ENCODE results near the gene EPN3.

Gene EPN3

GRCh38 chr17:50560185-50560824 is 27.8 kb downstream of the EPN3 start, which contains the start of gene CACNA1G:
CACNA1G (plus strand) TSS chr17:50560715; CDS start chr17:50561460, 745 bp downstream.
- no peak for TF ChIP-seq CTCF (conservative IDR thresholded peaks at IDR 0.05; ENCODE audit: low read depth)
- ChIA-PET POLR2A (ENCODE audit: low non-redundant PET) (no interaction called here), CTCF (interaction anchor here (0.6 to 1.1 kb wide), 5 partner anchors 9 to 159 kb away, joined by 3 to 4 read pairs (median 3); partner anchors contain the start of genes EPN3 and LUC7L3)
- H3K27ac ChIP-seq, result peak within 1 kb of the TSS; percentile 56
- DNase-seq (ENCODE audit: low spot score), result peak; percentile 97

- peak overlapping the region; percentile 56; the same call in 1 of the 2 replicates for H3K27ac ChIP-seq
- no peak for DNase-seq (ENCODE audit: low spot score)
- CTCF ChIA-PET, result interaction anchor here (0.6 to 1.1 kb wide), 4 partner anchors 29 to 133 kb away, joined by 3 to 4 read pairs (median 3); partner anchors contain the start of gene EPN3
- POLR2A ChIA-PET (ENCODE audit: low non-redundant PET), result no interaction called here
- TF ChIP-seq CTCF (conservative IDR thresholded peaks at IDR 0.05; ENCODE audit: low read depth), result no peak
Observed at GRCh38 chr17:50560931-50561745, 28.6 kb downstream of the EPN3 start.

GRCh38 chr17:50561746-50562141 is 29.2 kb downstream of the EPN3 start:
- H3K27ac ChIP-seq, result no peak overlapping the region
- DNase-seq (ENCODE audit: low spot score), result no peak
- ChIA-PET CTCF (interaction anchor here (0.6 to 1.0 kb wide), 2 partner anchors 11 to 67 kb away, joined by 3 read pairs; no protein-coding TSS in a partner anchor), POLR2A (ENCODE audit: low non-redundant PET) (no interaction called here)
- TF ChIP-seq CTCF (conservative IDR thresholded peaks at IDR 0.05; ENCODE audit: low read depth), result no peak

- ChIA-PET CTCF (interaction anchor here (0.7 to 1.0 kb wide), 2 partner anchors 11 to 140 kb away, joined by 3 read pairs; no protein-coding TSS in a partner anchor), POLR2A (ENCODE audit: low non-redundant PET) (no interaction called here)
- DNase-seq (ENCODE audit: low spot score), result no peak
- TF ChIP-seq CTCF (conservative IDR thresholded peaks at IDR 0.05; ENCODE audit: low read depth), result no peak
- H3K27ac ChIP-seq, result no peak overlapping the region
Observed at GRCh38 chr17:50562242-50563091, 29.9 kb downstream of the EPN3 start.

GRCh38 chr17:50563092-50563511 is 30.6 kb downstream of the EPN3 start:
- CTCF ChIA-PET, result interaction anchor here (0.7 kb wide), 1 partner anchor 141 kb away, joined by 3 read pairs; no protein-coding TSS in a partner anchor

More at GRCh38 chr17:50563092-50563511, 30.6 kb downstream of the EPN3 start:
- no peak for DNase-seq (ENCODE audit: low spot score)
- no peak overlapping the region for H3K27ac ChIP-seq
- POLR2A ChIA-PET (ENCODE audit: low non-redundant PET), result no interaction called here
- TF ChIP-seq CTCF (conservative IDR thresholded peaks at IDR 0.05; ENCODE audit: low read depth), result no peak

Measured in RWPE1 (cell line).